Measurements from ENCODE around the gene ACVR2B. TPM values are rescaled to one million over a fixed set of nuclear protein-coding genes. Genes with fewer than 3 reads are reported as not detected.
A peak's percentile ranks its signal among the peaks of the same experiment; 100 is the strongest.

The ACVR2B gene
- total RNA-seq, 5 donors from 2014 or later (not counting 1 experiment from before 2014, with no cell fraction given): 6.3 to 11.0 (median 8.1) TPM

GRCh38 chr3:38455639-38456430 lies 2.1 kb downstream of the ACVR2B start:
- DNase-seq (peak in 7 of 35 experiments; percentile 28 to 41 (median 32)), ATAC-seq (replicated peaks in 1 of 4) (peak in 3 of 4 experiments; percentile 33 to 39 (median 35))
- peaks cover 0 to 12% of the 10 kb centered on the region in 2 experiments for H3K27me3 ChIP-seq (replicated peaks in 1 of 2; ENCODE audit: control insufficient read depth in 2 of 2, extremely low read depth in 1 of 2, insufficient read depth in 2 of 2, low read length in 1 of 2)
- Mint-ChIP-seq H3K9me3 (peaks cover 0 to 1% (median under 1%) of the 10 kb centered on the region in 3 donors), H3K27ac (peak overlapping the region in 1 of 2 donors; percentile 28), H3K27me3 (peaks cover 0 to 5% of the 10 kb centered on the region in 2 donors), H3K36me3 (no peaks in the 10 kb centered on the region), H3K4me1 (peaks cover 12 to 33% (median 21%) of the 10 kb centered on the region in 3 donors), H3K4me3 (peak overlapping the region; percentile 83 to 97 (median 96))
- ChIA-PET CTCF (interaction anchor here (0.6 to 0.7 kb wide), 2 partner anchors 41 to 336 kb away, joined by 3 read pairs; partner anchors contain the start of gene EXOG (in 1 of the 2)), POLR2A (no interaction called here)
- H3K36me3 ChIP-seq (ENCODE audit: control insufficient read depth in 2 of 2, extremely low read depth in 1 of 2, insufficient read depth in 1 of 2, low read length in 1 of 2): no peaks in the 10 kb centered on the region
- WGBS (ENCODE audit: insufficient coverage): 2% methylated on average over 9 of the region's 15 CpGs
- peak overlapping the region; percentile 75 to 87 for H3K4me3 ChIP-seq (ENCODE audit: control insufficient read depth in 1 of 2, extremely low read depth in 1 of 2, low read length in 1 of 2)
- H3K27ac ChIP-seq (ENCODE audit: low read length): no peak overlapping the region
- peaks cover 3 to 27% of the 10 kb centered on the region in 2 experiments for H3K4me1 ChIP-seq (ENCODE audit: control insufficient read depth in 1 of 2, extremely low read depth in 1 of 2, insufficient read depth in 2 of 2, low read length in 2 of 2)
- no peaks in the 10 kb centered on the region for H3K9me3 ChIP-seq

- peaks cover 12 to 33% (median 21%) of the 10 kb centered on the region in 3 donors for H3K4me1 Mint-ChIP-seq
- Histone ChIP-seq H3K27me3 (replicated peaks in 1 of 2; ENCODE audit: control insufficient read depth in 2 of 2, extremely low read depth in 1 of 2, insufficient read depth in 2 of 2, low read length in 1 of 2) (peaks cover 0 to 12% of the 10 kb centered on the region in 2 experiments), H3K4me1 (ENCODE audit: control insufficient read depth in 1 of 2, extremely low read depth in 1 of 2, insufficient read depth in 2 of 2, low read length in 2 of 2) (peaks cover 3 to 27% of the 10 kb centered on the region in 2 experiments), H3K4me3 (ENCODE audit: control insufficient read depth in 1 of 2, extremely low read depth in 1 of 2, low read length in 1 of 2) (no peak overlapping the region), H3K9me3 (no peaks in the 10 kb centered on the region), H3K27ac (ENCODE audit: low read length) (no peak overlapping the region), H3K36me3 (ENCODE audit: control insufficient read depth in 2 of 2, extremely low read depth in 1 of 2, insufficient read depth in 1 of 2, low read length in 1 of 2) (no peaks in the 10 kb centered on the region)
- H3K27me3 Mint-ChIP-seq: peaks cover 0 to 5% of the 10 kb centered on the region in 2 donors
- peak overlapping the region; percentile 13 to 97 (median 28) for H3K4me3 Mint-ChIP-seq
- ATAC-seq (replicated peaks in 1 of 4) (no peak), DNase-seq (no peak)
- 97% methylated on average over 5 of the region's 9 CpGs for WGBS (ENCODE audit: insufficient coverage)
- H3K27ac Mint-ChIP-seq: no peak overlapping the region
- H3K36me3 Mint-ChIP-seq: no peaks in the 10 kb centered on the region
- H3K9me3 Mint-ChIP-seq: no peaks in the 10 kb centered on the region
- POLR2A ChIA-PET: interaction anchor here in 1 of 2 donors (0.5 kb wide), 1 partner anchor 927 kb away, joined by 3 read pairs; no protein-coding TSS in a partner anchor
- CTCF ChIA-PET: no interaction called here
Observed at GRCh38 chr3:38457111-38458003, 3.7 kb downstream of the ACVR2B start.

GRCh38 chr3:38458796-38459498 lies 5.3 kb downstream of the ACVR2B start:
- POLR2A ChIA-PET: no interaction called here
- Histone ChIP-seq H3K9me3 (no peaks in the 10 kb centered on the region), H3K27me3 (replicated peaks in 1 of 2; ENCODE audit: control insufficient read depth in 2 of 2, extremely low read depth in 1 of 2, insufficient read depth in 2 of 2, low read length in 1 of 2) (peaks cover 0 to 8% of the 10 kb centered on the region in 2 experiments), H3K27ac (ENCODE audit: low read length) (no peak overlapping the region), H3K4me1 (ENCODE audit: control insufficient read depth in 1 of 2, extremely low read depth in 1 of 2, insufficient read depth in 2 of 2, low read length in 2 of 2) (peaks cover 3 to 18% of the 10 kb centered on the region in 2 experiments), H3K4me3 (ENCODE audit: control insufficient read depth in 1 of 2, extremely low read depth in 1 of 2, low read length in 1 of 2) (no peak overlapping the region), H3K36me3 (ENCODE audit: control insufficient read depth in 2 of 2, extremely low read depth in 1 of 2, insufficient read depth in 1 of 2, low read length in 1 of 2) (no peaks in the 10 kb centered on the region)
- no peaks in the 10 kb centered on the region for H3K9me3 Mint-ChIP-seq
- 76% methylated on average over 10 of the region's 13 CpGs for WGBS (ENCODE audit: insufficient coverage)
- DNase-seq: no peak
- H3K36me3 Mint-ChIP-seq: no peaks in the 10 kb centered on the region
- CTCF ChIA-PET: no interaction called here
- no peak for ATAC-seq (replicated peaks in 1 of 4)
- H3K27ac Mint-ChIP-seq: no peak overlapping the region
- H3K27me3 Mint-ChIP-seq: peaks cover 0 to 2% of the 10 kb centered on the region in 2 donors
- no peak overlapping the region for H3K4me3 Mint-ChIP-seq
- H3K4me1 Mint-ChIP-seq: peaks cover 5 to 30% (median 13%) of the 10 kb centered on the region in 3 donors

- Histone ChIP-seq H3K4me1 (ENCODE audit: control insufficient read depth in 1 of 2, extremely low read depth in 1 of 2, insufficient read depth in 2 of 2, low read length in 2 of 2) (peaks cover 3 to 15% of the 10 kb centered on the region in 2 experiments), H3K36me3 (ENCODE audit: control insufficient read depth in 2 of 2, extremely low read depth in 1 of 2, insufficient read depth in 1 of 2, low read length in 1 of 2) (no peaks in the 10 kb centered on the region), H3K27me3 (replicated peaks in 1 of 2; ENCODE audit: control insufficient read depth in 2 of 2, extremely low read depth in 1 of 2, insufficient read depth in 2 of 2, low read length in 1 of 2) (peaks cover 0 to 6% of the 10 kb centered on the region in 2 experiments), H3K9me3 (no peaks in the 10 kb centered on the region), H3K4me3 (ENCODE audit: control insufficient read depth in 1 of 2, extremely low read depth in 1 of 2, low read length in 1 of 2) (no peak overlapping the region), H3K27ac (ENCODE audit: low read length) (no peak overlapping the region)
- 100% methylated on average over 6 of the region's 10 CpGs for WGBS (ENCODE audit: insufficient coverage)
- no peaks in the 10 kb centered on the region for H3K36me3 Mint-ChIP-seq
- H3K4me1 Mint-ChIP-seq: peaks cover 2 to 28% (median 11%) of the 10 kb centered on the region in 3 donors
- CTCF ChIA-PET: no interaction called here
- H3K9me3 Mint-ChIP-seq: no peaks in the 10 kb centered on the region
- H3K4me3 Mint-ChIP-seq: no peak overlapping the region
- DNase-seq: no peak
- no peak for ATAC-seq (replicated peaks in 1 of 4)
- POLR2A ChIA-PET: no interaction called here
- H3K27ac Mint-ChIP-seq: no peak overlapping the region
- peaks cover 0 to under 1% of the 10 kb centered on the region in 2 donors for H3K27me3 Mint-ChIP-seq
Observed at GRCh38 chr3:38459499-38460048, 5.9 kb downstream of the ACVR2B start.

GRCh38 chr3:38460377-38461270 lies 6.9 kb downstream of the ACVR2B start:
- H3K27me3 ChIP-seq (replicated peaks in 1 of 2; ENCODE audit: control insufficient read depth in 2 of 2, extremely low read depth in 1 of 2, insufficient read depth in 2 of 2, low read length in 1 of 2): no peaks in the 10 kb centered on the region
- Mint-ChIP-seq H3K4me1 (peaks cover 5 to 25% (median 8%) of the 10 kb centered on the region in 3 donors), H3K27ac (no peak overlapping the region), H3K27me3 (no peaks in the 10 kb centered on the region), H3K4me3 (no peak overlapping the region), H3K9me3 (peaks cover 0 to 4% (median 3%) of the 10 kb centered on the region in 3 donors), H3K36me3 (no peaks in the 10 kb centered on the region)
- H3K4me1 ChIP-seq (ENCODE audit: control insufficient read depth in 1 of 2, extremely low read depth in 1 of 2, insufficient read depth in 2 of 2, low read length in 2 of 2): peaks cover 3 to 6% of the 10 kb centered on the region in 2 experiments
- DNase-seq (no peak), ATAC-seq (replicated peaks in 1 of 4) (no peak)
- no peak overlapping the region for H3K4me3 ChIP-seq (ENCODE audit: control insufficient read depth in 1 of 2, extremely low read depth in 1 of 2, low read length in 1 of 2)
- H3K27ac ChIP-seq (ENCODE audit: low read length): no peak overlapping the region
- CTCF ChIA-PET: no interaction called here
- H3K9me3 ChIP-seq: no peaks in the 10 kb centered on the region
- H3K36me3 ChIP-seq (ENCODE audit: control insufficient read depth in 2 of 2, extremely low read depth in 1 of 2, insufficient read depth in 1 of 2, low read length in 1 of 2): no peaks in the 10 kb centered on the region
- 98% methylated on average over 6 of the region's 12 CpGs for WGBS (ENCODE audit: insufficient coverage)
- POLR2A ChIA-PET: no interaction called here

All from T-cell (primary cell).